Duodenal mucosa (tissue), 2 donors: ENCODE results near the gene SIPA1L2.
A peak's percentile ranks its signal among the peaks of the same experiment; 100 is the strongest.
"Not testable (repeated sequence)": the region's sequence is repeated elsewhere in the genome, so short reads cannot be mapped to it uniquely, and the experiment has no call there.

Experiments used
- H3K27ac ChIP-seq: one replicate; pipeline ENCODE4 v1.7.0; 2013; ENCODE audit warnings: low read depth, low read length
- H3K27me3 ChIP-seq, 2 donors: one replicate each; pipeline ENCODE4 v1.7.0; 2013; ENCODE audit warnings: low read length in 2 of 2, control low read depth in 1 of 2; ENCODE audit not compliant: insufficient read depth in 2 of 2, control insufficient read depth in 1 of 2
- H3K36me3 ChIP-seq, 2 donors: one replicate each; pipeline ENCODE4 v1.7.0; 2013; ENCODE audit warnings: low read length in 2 of 2, control low read depth in 1 of 2; ENCODE audit not compliant: insufficient read depth in 2 of 2, control insufficient read depth in 1 of 2
- H3K4me1 ChIP-seq, 2 donors: one replicate each; pipeline ENCODE4 v1.7.0; 2013; ENCODE audit warnings: low read length in 2 of 2, control low read depth in 1 of 2; ENCODE audit not compliant: insufficient read depth in 2 of 2, control insufficient read depth in 1 of 2
- H3K4me3 ChIP-seq, 2 donors: one replicate each; pipeline ENCODE4 v1.7.0; 2013; ENCODE audit warnings: low read length in 2 of 2, low read depth in 1 of 2
- H3K9ac ChIP-seq, 2 donors: one replicate each; pipeline ENCODE4 v1.7.0; 2013; ENCODE audit warnings: low read length in 2 of 2, low read depth in 1 of 2
- H3K9me3 ChIP-seq, 2 donors: one replicate each; pipeline ENCODE4 v1.7.0; 2013; ENCODE audit warnings: low read length in 2 of 2, control low read depth in 1 of 2; ENCODE audit not compliant: control insufficient read depth in 1 of 2

Gene SIPA1L2

DNA sequence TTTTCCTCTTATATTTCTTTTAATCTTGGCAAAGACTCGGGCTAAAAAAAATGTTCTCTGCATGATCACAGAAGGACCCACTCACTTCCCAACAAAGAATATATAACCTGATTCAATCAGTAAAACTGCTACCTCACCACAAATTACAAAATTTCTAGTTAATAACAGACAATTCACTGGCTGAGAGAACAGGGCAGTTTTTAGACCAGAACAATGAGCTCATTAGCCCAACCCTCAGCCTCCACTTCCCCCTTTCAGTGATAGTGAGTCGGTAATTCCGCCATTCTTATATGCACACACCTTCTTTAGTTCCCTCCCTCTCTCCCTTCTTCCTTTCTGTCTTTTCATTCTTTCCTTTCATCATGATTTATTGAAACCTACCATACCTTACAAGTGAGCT lies 8.9 kb downstream of the SIPA1L2 start:
- H3K9ac ChIP-seq: no peak overlapping the region
- H3K4me3 ChIP-seq: no peak overlapping the region
- H3K27ac ChIP-seq: no peak overlapping the region
- no peaks in the 10 kb centered on the region for H3K36me3 ChIP-seq
- H3K27me3 ChIP-seq: no peaks in the 10 kb centered on the region
- H3K4me1 ChIP-seq: peaks cover 44 to 48% of the 10 kb centered on the region in 2 donors
- H3K9me3 ChIP-seq: no peaks in the 10 kb centered on the region

DNA sequence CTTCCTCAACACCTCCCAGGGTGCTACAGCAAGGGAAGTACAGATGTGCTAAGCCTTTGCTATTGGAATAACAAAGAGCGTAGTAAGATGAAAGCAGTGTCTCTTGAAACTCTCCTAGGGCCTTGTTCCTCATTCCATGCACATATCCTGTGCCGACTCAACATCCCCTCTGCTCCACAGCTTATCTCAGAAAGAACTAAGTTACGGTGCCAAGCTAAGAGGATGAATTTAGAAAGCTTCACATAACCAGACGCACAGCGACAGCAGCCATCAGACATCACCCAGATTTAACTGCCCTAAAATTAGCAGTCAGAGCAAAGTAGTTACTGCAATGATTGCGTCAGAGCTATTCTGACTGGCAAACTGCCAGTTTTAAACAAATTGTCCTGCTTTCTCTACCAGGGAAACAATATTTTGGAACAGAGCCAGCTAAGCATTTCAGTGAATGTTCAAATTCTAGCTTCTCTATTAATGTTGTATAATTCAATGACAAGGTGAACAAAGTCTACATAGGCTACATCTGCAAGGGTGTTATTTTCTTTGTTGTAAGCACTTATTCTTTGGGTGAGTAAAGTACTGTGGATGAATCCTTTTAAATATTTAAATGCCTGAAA lies 9.5 kb downstream of the SIPA1L2 start:
- Histone ChIP-seq H3K9ac (peak overlapping the region in 1 of 2 donors; percentile 33), H3K9me3 (no peaks in the 10 kb centered on the region), H3K27me3 (no peaks in the 10 kb centered on the region), H3K4me3 (peak overlapping the region; percentile 10 to 38), H3K4me1 (peaks cover 43 to 51% of the 10 kb centered on the region in 2 donors), H3K36me3 (no peaks in the 10 kb centered on the region), H3K27ac (no peak overlapping the region)

DNA sequence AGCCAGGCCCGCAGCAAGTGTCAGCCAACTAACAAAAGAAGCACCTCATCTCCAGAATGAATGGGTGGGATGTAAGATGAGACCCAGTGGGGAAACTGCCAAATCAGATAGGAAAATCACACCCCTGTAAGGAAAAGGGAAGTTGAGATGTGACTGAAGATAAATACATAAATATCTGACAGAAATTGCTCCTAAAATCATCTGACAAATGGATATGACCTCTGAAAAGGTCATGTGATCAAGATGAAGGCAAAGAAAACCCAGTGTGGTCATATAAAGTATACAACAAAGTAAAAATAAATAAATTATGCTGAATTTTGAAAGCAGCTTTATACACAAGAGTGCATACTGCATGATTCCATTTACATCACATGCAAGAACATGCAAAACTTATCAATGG lies 12.7 kb downstream of the SIPA1L2 start:
- Histone ChIP-seq H3K9ac (no peak overlapping the region), H3K4me3 (no peak overlapping the region), H3K36me3 (no peaks in the 10 kb centered on the region), H3K27ac (no peak overlapping the region), H3K27me3 (no peaks in the 10 kb centered on the region), H3K4me1 (peaks cover 31 to 46% of the 10 kb centered on the region in 2 donors), H3K9me3 (no peaks in the 10 kb centered on the region)

DNA sequence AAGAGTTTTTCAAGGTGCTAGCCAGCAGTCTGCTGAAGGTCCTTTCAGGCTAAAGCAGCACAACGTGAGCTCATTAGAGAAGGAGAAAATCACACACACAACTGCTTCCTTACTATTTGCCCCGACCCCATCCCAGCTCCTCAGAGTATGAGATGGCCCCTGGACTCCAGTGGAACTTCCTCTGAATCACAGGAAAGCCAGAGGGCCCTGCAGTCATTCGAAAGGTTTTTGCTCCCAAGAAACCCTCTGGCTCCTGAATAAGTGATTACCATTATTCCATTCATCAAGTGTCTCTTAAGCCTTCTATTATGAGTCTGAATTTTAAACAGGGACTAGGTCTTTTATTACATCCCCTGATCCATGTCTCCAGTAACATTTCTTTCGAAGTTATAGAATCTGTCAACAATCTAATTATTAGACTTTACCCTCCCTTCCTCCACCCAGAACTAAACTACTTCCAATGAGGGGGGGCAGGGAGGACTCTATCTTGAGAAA lies 14.6 kb downstream of the SIPA1L2 start:
- H3K4me3 ChIP-seq: no peak overlapping the region
- peaks cover 14 to 27% of the 10 kb centered on the region in 2 donors for H3K4me1 ChIP-seq
- H3K9ac ChIP-seq: no peak overlapping the region
- no peak overlapping the region for H3K27ac ChIP-seq
- H3K36me3 ChIP-seq: no peaks in the 10 kb centered on the region
- H3K9me3 ChIP-seq: no peaks in the 10 kb centered on the region
- H3K27me3 ChIP-seq: no peaks in the 10 kb centered on the region

DNA sequence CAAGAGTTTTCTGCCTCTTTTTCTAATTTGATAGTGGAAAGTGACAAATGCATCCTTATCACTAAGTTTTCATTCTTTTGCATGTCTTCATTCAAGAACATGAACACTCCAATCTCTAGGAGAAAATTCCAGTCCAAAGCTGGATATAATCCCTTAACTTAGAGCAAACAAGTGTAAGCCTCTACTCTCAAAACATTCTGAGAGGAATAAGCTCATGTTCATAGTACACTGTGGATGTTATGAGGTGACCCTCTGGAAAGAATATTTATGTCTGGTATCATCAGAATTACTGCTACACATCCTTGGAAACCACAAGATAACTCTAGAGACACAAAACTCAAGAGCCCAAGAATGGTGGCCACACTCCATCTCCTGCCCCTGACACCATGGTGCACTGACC lies 15.1 kb downstream of the SIPA1L2 start:
- no peaks in the 10 kb centered on the region for H3K27me3 ChIP-seq
- no peak overlapping the region for H3K27ac ChIP-seq
- H3K9ac ChIP-seq: no peak overlapping the region

DNA sequence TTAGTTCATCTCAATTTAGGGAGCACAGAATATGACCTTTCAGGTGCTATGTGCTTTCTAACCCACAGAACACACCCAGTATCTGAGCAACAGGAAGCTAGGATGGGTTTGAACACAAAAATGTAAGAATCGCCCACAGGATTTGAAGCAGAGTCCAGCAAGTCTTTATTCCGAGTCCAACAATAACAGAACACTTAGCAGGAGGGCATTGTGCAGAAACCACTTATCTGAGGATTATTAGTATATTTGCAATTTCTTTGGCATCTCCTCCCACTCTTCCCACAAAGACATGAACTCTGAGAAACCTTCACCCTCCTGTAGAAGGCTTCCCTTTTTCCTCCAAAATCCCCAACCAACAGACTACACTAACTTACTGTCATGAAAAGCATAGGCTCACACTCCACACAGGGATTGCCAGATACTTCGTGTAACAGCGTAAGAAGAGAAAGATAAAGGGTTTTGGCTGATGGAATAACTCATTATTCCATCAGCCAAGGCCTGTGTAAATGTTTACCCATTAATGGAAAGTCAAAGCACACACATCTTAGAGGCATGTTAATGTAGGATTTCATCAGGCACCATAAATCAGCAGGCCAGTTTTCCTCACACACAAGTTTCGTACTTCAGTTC lies 16.1 kb downstream of the SIPA1L2 start:
- H3K9ac ChIP-seq: no peak overlapping the region
- no peak overlapping the region for H3K4me3 ChIP-seq
- no peak overlapping the region for H3K27ac ChIP-seq
- H3K9me3 ChIP-seq: no peaks in the 10 kb centered on the region
- H3K4me1 ChIP-seq: peaks cover 10 to 24% of the 10 kb centered on the region in 2 donors
- H3K36me3 ChIP-seq: no peaks in the 10 kb centered on the region
- H3K27me3 ChIP-seq: no peaks in the 10 kb centered on the region

More for the DNA sequence above, 15.1 kb downstream of the SIPA1L2 start:
- peaks cover 10 to 24% of the 10 kb centered on the region in 2 donors for H3K4me1 ChIP-seq
- no peaks in the 10 kb centered on the region for H3K9me3 ChIP-seq
- no peaks in the 10 kb centered on the region for H3K36me3 ChIP-seq
- H3K4me3 ChIP-seq: no peak overlapping the region

DNA sequence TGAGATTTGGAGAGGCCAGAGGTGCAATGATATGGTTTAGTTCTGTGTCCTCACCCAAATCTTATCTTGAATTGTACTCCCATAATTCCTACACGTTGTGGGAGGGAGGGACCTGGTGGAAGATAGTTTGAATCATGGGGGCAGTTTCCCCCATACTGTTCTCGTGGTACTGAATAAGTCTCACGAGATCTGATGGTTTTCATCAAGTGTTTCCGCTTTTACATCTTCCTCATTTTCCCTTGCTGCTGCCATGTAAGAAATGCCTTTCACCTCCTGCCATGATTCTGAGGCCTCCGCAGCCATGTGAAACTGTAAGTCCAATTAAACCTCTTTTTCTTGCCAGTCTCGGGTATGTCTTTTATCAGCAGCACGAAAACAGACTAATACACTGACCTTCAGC lies 17.1 kb downstream of the SIPA1L2 start:
- not testable (repeated sequence) for H3K27me3 ChIP-seq

DNA sequence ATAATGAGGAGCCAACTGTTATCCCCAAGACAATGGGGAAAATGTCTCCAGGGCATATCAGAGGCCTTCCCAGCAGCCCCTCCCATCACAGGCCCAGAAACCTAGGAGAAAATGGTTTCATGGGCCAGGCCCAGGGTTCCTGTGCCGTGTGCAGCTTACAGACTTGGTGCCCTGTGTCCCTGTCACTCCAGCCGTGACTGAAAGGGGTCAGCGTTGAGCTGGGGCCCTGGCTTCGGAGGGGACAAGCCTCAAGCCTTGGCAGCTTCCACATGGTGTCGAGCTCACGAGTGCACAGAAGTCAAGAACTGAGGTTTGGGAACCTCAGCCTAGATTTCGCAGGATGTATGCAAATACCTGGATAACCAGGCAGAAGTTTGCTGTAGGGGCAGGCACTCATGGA lies 18.1 kb downstream of the SIPA1L2 start:
- H3K36me3 ChIP-seq: no peaks in the 10 kb centered on the region
- H3K9ac ChIP-seq: no peak overlapping the region
- peaks cover 6 to 24% of the 10 kb centered on the region in 2 donors for H3K4me1 ChIP-seq
- no peaks in the 10 kb centered on the region for H3K27me3 ChIP-seq
- no peaks in the 10 kb centered on the region for H3K9me3 ChIP-seq
- no peak overlapping the region for H3K27ac ChIP-seq
- H3K4me3 ChIP-seq: no peak overlapping the region

More for the DNA sequence above, 17.1 kb downstream of the SIPA1L2 start:
- not testable (repeated sequence) for H3K36me3 ChIP-seq, H3K27ac ChIP-seq, H3K9ac ChIP-seq, H3K9me3 ChIP-seq, H3K4me3 ChIP-seq
- peaks cover 10 to 24% of the 10 kb centered on the region in 2 donors for H3K4me1 ChIP-seq

DNA sequence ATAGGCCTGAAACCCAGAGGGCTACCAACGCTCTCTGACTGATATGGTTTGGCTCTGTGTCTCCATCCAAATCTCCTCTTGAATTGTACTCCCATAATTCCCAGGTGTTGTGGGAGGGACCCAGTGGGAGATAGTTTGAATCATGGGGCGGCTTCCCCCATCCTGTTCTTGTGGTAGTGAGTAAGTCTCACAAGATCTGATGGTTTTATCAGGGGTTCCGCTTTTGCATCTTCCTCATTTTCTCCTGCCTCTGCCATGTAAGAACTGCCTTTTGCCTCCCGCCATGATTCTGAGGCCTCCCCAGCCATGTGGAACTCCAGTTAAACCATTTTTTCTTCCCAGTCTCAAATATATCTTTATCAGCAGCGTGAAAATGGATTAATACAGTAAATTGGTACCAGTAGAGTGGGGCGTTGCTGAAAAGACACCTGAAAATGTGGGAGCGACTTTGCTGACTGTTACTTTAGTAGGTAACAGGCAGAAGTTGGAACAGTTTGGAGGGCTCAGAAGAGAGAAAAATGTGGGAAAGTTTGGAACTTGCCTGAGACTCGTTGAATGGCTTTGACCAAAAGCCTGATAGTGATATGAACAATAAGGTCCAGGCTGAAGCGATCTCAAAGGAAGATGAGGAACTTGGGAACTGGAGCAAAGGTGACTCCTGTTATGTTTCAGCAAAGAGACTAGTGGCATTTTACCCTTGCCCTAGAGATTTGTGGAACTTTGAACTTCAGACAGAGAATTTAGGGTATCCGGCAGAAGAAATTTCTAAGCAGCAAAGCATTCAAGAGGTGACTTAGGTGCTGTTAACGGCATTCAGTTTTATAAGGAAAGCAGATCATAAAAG lies 18.8 kb downstream of the SIPA1L2 start:
- H3K9me3 ChIP-seq, H3K27me3 ChIP-seq, H3K36me3 ChIP-seq, H3K27ac ChIP-seq, H3K9ac ChIP-seq, H3K4me3 ChIP-seq: not testable (repeated sequence)
- H3K4me1 ChIP-seq: peaks cover 6 to 24% of the 10 kb centered on the region in 2 donors
